HEK293 (cell line): ENCODE data around the gene POU4F3.

Experiments used
- CTCF ChIA-PET: fragments of 350-600 bp; formaldehyde crosslinking; extraction: SDS; loops from one replicate; lab custom pipeline; 2021; ENCODE audit warnings: antibody characterized with exemption; lab: Yijun Ruan, JAX
- POLR2A ChIA-PET: fragments of 300-600 bp; formaldehyde crosslinking; extraction: SDS; loops from one replicate; lab custom pipeline; 2020; ENCODE audit warnings: antibody characterized with exemption, inconsistent platforms; lab: Yijun Ruan, JAX
- H3K27ac ChIP-seq: fragments of 200-500 bp; sonication (Bioruptor generic); 2 replicates; pipeline ENCODE4 v1.5.1; 2014; ENCODE audit warnings: low read depth, low read length, control low read depth, inconsistent platforms; ENCODE audit errors: extremely low read depth
- H3K36me3 ChIP-seq, 2 experiments: fragments of 200-500 bp in 1 of 2; sonication (Bioruptor generic) in 1 of 2; 1 replicate in 1 of 2; 2 replicates in 1 of 2; pipeline ENCODE4 v1.5.1; 2014 to 2017; ENCODE audit warnings: inconsistent platforms in 2 of 2, low read length in 2 of 2; ENCODE audit not compliant: control insufficient read depth in 2 of 2, insufficient read depth in 1 of 2
- H3K4me1 ChIP-seq: fragments of 200-500 bp; sonication (Bioruptor generic); 2 replicates; pipeline ENCODE4 v1.5.1; 2014; ENCODE audit warnings: mild to moderate bottlenecking, low read length, inconsistent platforms; ENCODE audit not compliant: control insufficient read depth, insufficient read depth
- H3K4me3 ChIP-seq: 2 replicates; pipeline ENCODE4 v1.5.1; 2011; ENCODE audit warnings: low read depth, mild to moderate bottlenecking, control low read depth, low read length, moderate library complexity
- H3K9me3 ChIP-seq: fragments of 200-500 bp; sonication (Bioruptor generic); 2 replicates; pipeline ENCODE4 v1.5.1; 2014; ENCODE audit warnings: low read depth, low read length, inconsistent platforms; ENCODE audit not compliant: control insufficient read depth, insufficient read depth
- BCL6B ChIP-seq: fragments of 450-650 bp; formaldehyde crosslinking; IDR thresholded peaks from 2 replicates; pipeline ENCODE4 v1.5.1; 2017; ENCODE audit warnings: missing biosample characterization, missing genetic modification characterization
- CTCF ChIP-seq: fragments of 450-650 bp; formaldehyde crosslinking; IDR thresholded peaks from 2 replicates; pipeline ENCODE4 v1.5.1; 2016; ENCODE audit warnings: missing biosample characterization, missing genetic modification characterization
- KLF9 ChIP-seq: fragments of 450-650 bp; formaldehyde crosslinking; IDR thresholded peaks from 2 replicates; pipeline ENCODE4 v1.5.1; 2016; ENCODE audit warnings: missing biosample characterization, missing genetic modification characterization, low read depth
- OVOL3 ChIP-seq: fragments of 450-650 bp; formaldehyde crosslinking; IDR thresholded peaks from 2 replicates; pipeline ENCODE4 v1.5.1; 2016; ENCODE audit warnings: missing biosample characterization, missing genetic modification characterization
- PRDM4 ChIP-seq: fragments of 450-650 bp; formaldehyde crosslinking; IDR thresholded peaks from 2 replicates; pipeline ENCODE4 v1.5.1; 2017; ENCODE audit warnings: missing biosample characterization, missing genetic modification characterization
- SP2 ChIP-seq: fragments of 450-650 bp; formaldehyde crosslinking; IDR thresholded peaks from 2 replicates; pipeline ENCODE4 v1.5.1; 2016; ENCODE audit warnings: missing biosample characterization, missing genetic modification characterization
- TCF7L2 ChIP-seq: IDR thresholded peaks from 2 replicates; pipeline ENCODE4 v1.6.1; 2011; ENCODE audit warnings: low read depth, mild to moderate bottlenecking, inconsistent platforms, low read length, moderate library complexity, borderline replicate concordance
- YY2 ChIP-seq: fragments of 450-650 bp; formaldehyde crosslinking; IDR thresholded peaks from 2 replicates; pipeline ENCODE4 v1.5.1; 2016; ENCODE audit warnings: missing biosample characterization, missing genetic modification characterization
- ZBTB20 ChIP-seq: fragments of 450-650 bp; formaldehyde crosslinking; IDR thresholded peaks from 2 replicates; pipeline ENCODE4 v1.5.1; 2016; ENCODE audit warnings: missing biosample characterization, missing genetic modification characterization
- ZFP3 ChIP-seq: fragments of 450-650 bp; formaldehyde crosslinking; IDR thresholded peaks from 2 replicates; pipeline ENCODE4 v1.5.1; 2016; ENCODE audit warnings: low read depth, missing biosample characterization, missing genetic modification characterization
- ZNF132 ChIP-seq: fragments of 450-650 bp; formaldehyde crosslinking; IDR thresholded peaks from 2 replicates; pipeline ENCODE4 v1.5.1; 2017; ENCODE audit warnings: missing biosample characterization, missing genetic modification characterization, borderline replicate concordance
- ZNF174 ChIP-seq: fragments of 450-650 bp; formaldehyde crosslinking; IDR thresholded peaks from 2 replicates; pipeline ENCODE4 v1.5.0; 2017; ENCODE audit warnings: missing biosample characterization, mild to moderate bottlenecking, missing genetic modification characterization
- ZNF175 ChIP-seq: fragments of 450-650 bp; formaldehyde crosslinking; IDR thresholded peaks from 2 replicates; pipeline ENCODE4 v1.5.1; 2016; ENCODE audit warnings: missing biosample characterization, missing genetic modification characterization
- ZNF221 ChIP-seq: fragments of 450-650 bp; formaldehyde crosslinking; IDR thresholded peaks from 2 replicates; pipeline ENCODE4 v1.5.1; 2017; ENCODE audit warnings: missing biosample characterization, missing genetic modification characterization, borderline replicate concordance
- ZNF248 ChIP-seq: fragments of 450-650 bp; formaldehyde crosslinking; IDR thresholded peaks from 2 replicates; pipeline ENCODE4 v1.5.1; 2017; ENCODE audit warnings: missing biosample characterization, missing genetic modification characterization
- ZNF37A ChIP-seq: fragments of 450-650 bp; IDR thresholded peaks from 2 replicates; pipeline ENCODE4 v1.5.1; 2018; ENCODE audit warnings: missing biosample characterization, missing genetic modification characterization
- ZNF391 ChIP-seq: fragments of 450-650 bp; formaldehyde crosslinking; IDR thresholded peaks from 2 replicates; pipeline ENCODE4 v1.5.1; 2016; ENCODE audit warnings: low read depth, missing biosample characterization, missing genetic modification characterization, borderline replicate concordance
- ZNF394 ChIP-seq: fragments of 450-650 bp; formaldehyde crosslinking; IDR thresholded peaks from 2 replicates; pipeline ENCODE4 v1.5.1; 2016; ENCODE audit warnings: missing biosample characterization, missing genetic modification characterization, mild to moderate bottlenecking, moderate library complexity, borderline replicate concordance
- ZNF433 ChIP-seq: fragments of 450-650 bp; formaldehyde crosslinking; IDR thresholded peaks from 2 replicates; pipeline ENCODE4 v1.5.1; 2016; ENCODE audit warnings: missing biosample characterization, missing genetic modification characterization, low read depth
- ZNF513 ChIP-seq: fragments of 450-650 bp; IDR thresholded peaks from 2 replicates; pipeline ENCODE4 v1.5.1; 2018; ENCODE audit warnings: missing biosample characterization, missing genetic modification characterization
- ZNF529 ChIP-seq: fragments of 450-650 bp; formaldehyde crosslinking; IDR thresholded peaks from 2 replicates; pipeline ENCODE4 v1.5.1; 2017; ENCODE audit warnings: missing genetic modification characterization, missing biosample characterization; ENCODE audit not compliant: insufficient replicate concordance
- ZNF580 ChIP-seq: fragments of 450-650 bp; formaldehyde crosslinking; IDR thresholded peaks from 2 replicates; pipeline ENCODE4 v1.5.1; 2016; ENCODE audit warnings: missing biosample characterization, missing genetic modification characterization
- ZNF629 ChIP-seq: fragments of 450-650 bp; formaldehyde crosslinking; IDR thresholded peaks from 2 replicates; pipeline ENCODE4 v1.5.1; 2017; ENCODE audit warnings: missing biosample characterization, missing genetic modification characterization
- ZNF785 ChIP-seq: fragments of 450-650 bp; formaldehyde crosslinking; IDR thresholded peaks from 2 replicates; pipeline ENCODE4 v1.5.1; 2016; ENCODE audit warnings: missing biosample characterization, missing genetic modification characterization
- ZSCAN4 ChIP-seq: fragments of 450-650 bp; formaldehyde crosslinking; IDR thresholded peaks from 2 replicates; pipeline ENCODE4 v1.5.1; 2017; ENCODE audit warnings: missing biosample characterization, missing genetic modification characterization

Gene POU4F3

GRCh38 chr5:146336197-146336596, 2.4 kb upstream of the POU4F3 start:
- Histone ChIP-seq H3K27ac (no peak overlapping the region), H3K9me3 (no peaks in the 10 kb centered on the region), H3K36me3 (no peaks in the 10 kb centered on the region), H3K4me1 (no peaks in the 10 kb centered on the region), H3K4me3 (no peak overlapping the region)
- CTCF ChIA-PET = no interaction called here
- no peak for TF ChIP-seq ZNF629 (tag by site-specific recombination)
- TF ChIP-seq ZNF391 = no peak
- no peak for TF ChIP-seq CTCF (tag by site-specific recombination)
- no peak for TF ChIP-seq ZNF248 (tag by site-specific recombination)
- TF ChIP-seq ZNF433 = no peak
- TF ChIP-seq ZNF580 = no peak
- no peak for TF ChIP-seq ZFP3 (tag by site-specific recombination)
- no peak for TF ChIP-seq ZNF132 (tag by site-specific recombination)
- TF ChIP-seq ZNF37A (tag by site-specific recombination) = no peak
- TF ChIP-seq PRDM4 (tag by site-specific recombination) = no peak
- TF ChIP-seq ZNF175 (tag by site-specific recombination) = no peak
- TF ChIP-seq ZNF221 = no peak
- TF ChIP-seq ZNF394 (tag by site-specific recombination) = no peak
- TF ChIP-seq ZNF513 (tag by site-specific recombination) = no peak
- POLR2A ChIA-PET = no interaction called here

GRCh38 chr5:146337264-146337904, 1.3 kb upstream of the POU4F3 start:
- H3K36me3 ChIP-seq = no peaks in the 10 kb centered on the region
- H3K4me1 ChIP-seq = no peaks in the 10 kb centered on the region
- no peak overlapping the region for H3K4me3 ChIP-seq
- H3K27ac ChIP-seq = no peak overlapping the region
- ChIA-PET CTCF (no interaction called here), POLR2A (no interaction called here)
- no peaks in the 10 kb centered on the region for H3K9me3 ChIP-seq
- no peak for TF ChIP-seq SP2 (tag by site-specific recombination)
- TF ChIP-seq ZNF529 (tag by site-specific recombination) = no peak
- TF ChIP-seq YY2 = no peak
- no peak for TF ChIP-seq ZNF580
- TF ChIP-seq BCL6B (tag by site-specific recombination) = no peak
- TF ChIP-seq ZBTB20 (tag by site-specific recombination) = no peak
- TF ChIP-seq ZNF37A (tag by site-specific recombination) = no peak
- TF ChIP-seq ZNF785 = no peak
- no peak for TF ChIP-seq OVOL3 (tag by site-specific recombination)
- no peak for TF ChIP-seq ZNF174 (tag by site-specific recombination)
- no peak for TF ChIP-seq TCF7L2
- TF ChIP-seq ZFP3 (tag by site-specific recombination) = no peak
- TF ChIP-seq KLF9 (tag by site-specific recombination) = no peak
- TF ChIP-seq ZSCAN4 = no peak
